K562 (cell line): Measurements from ENCODE around the gene UBE2S. TPM values are rescaled to one million over a fixed set of nuclear protein-coding genes. Genes with fewer than 3 reads are reported as not detected.

Experiments
- BCLAF1 ChIP-seq, 2 experiments: fragments of 450-650 bp in 1 of 2; IDR thresholded peaks; 2 replicates each; pipeline ENCODE4 v1.6.1; 2011 to 2017; ENCODE audit warnings: low read depth in 2 of 2, antibody characterized with exemption in 1 of 2, borderline replicate concordance in 1 of 2, low read length in 1 of 2, mild to moderate bottlenecking in 1 of 2, mixed read lengths in 1 of 2; ENCODE audit not compliant: control insufficient read depth in 1 of 2
- BCOR ChIP-seq: fragments of 450-650 bp; IDR thresholded peaks from 2 replicates; pipeline ENCODE4 v1.6.1; 2016
- CHCHD3 ChIP-seq: fragments of 250-450 bp; sonication (Bioruptor Pico); IDR thresholded peaks from 2 replicates; pipeline ENCODE4 v2.1.2; 2022; ENCODE audit warnings: mild to moderate bottlenecking
- ETV1 ChIP-seq: fragments of 450-650 bp; conservative IDR thresholded peaks from 2 replicates; pipeline ENCODE4 v1.6.1; 2016; ENCODE audit warnings: missing genetic modification characterization, control low read depth, low read depth, missing compliant biosample characterization
- HDAC1 ChIP-seq, 2 experiments: fragments of 450-650 bp; IDR thresholded peaks; 2 replicates each; pipeline ENCODE4 v1.6.1; 2016 to 2017; ENCODE audit warnings: inconsistent platforms in 1 of 2, mild to moderate bottlenecking in 1 of 2, moderate library complexity in 1 of 2
- HDAC2 ChIP-seq: fragments of 450-650 bp; IDR thresholded peaks from 2 replicates; pipeline ENCODE4 v1.6.1; 2016; ENCODE audit warnings: mild to moderate bottlenecking
- HDAC8 ChIP-seq: fragments of 450-650 bp; IDR thresholded peaks from 2 replicates; pipeline ENCODE4 v1.6.1; 2016; ENCODE audit warnings: mild to moderate bottlenecking, missing genetic modification characterization, moderate library complexity, missing compliant biosample characterization
- JUN ChIP-seq, 2 experiments: sonication (generic) in 1 of 2; formaldehyde crosslinking in 1 of 2; IDR thresholded peaks; 2 replicates each; pipeline versions ENCODE4 v1.6.1 to v1.8.0; 2012 to 2022; ENCODE audit warnings: borderline replicate concordance in 2 of 2, mild to moderate bottlenecking in 2 of 2, improper control_type of control experiment in 1 of 2, low read depth in 1 of 2, low read length in 1 of 2, missing genetic modification reagents in 1 of 2
- KLF13 ChIP-seq: fragments of 450-650 bp; IDR thresholded peaks from 2 replicates; pipeline ENCODE4 v1.6.1; 2016; ENCODE audit warnings: missing genetic modification characterization, low read depth, mild to moderate bottlenecking, missing compliant biosample characterization, moderate library complexity, borderline replicate concordance
- MEF2D ChIP-seq: conservative IDR thresholded peaks from 2 replicates; pipeline ENCODE4 v1.6.1; 2016; ENCODE audit warnings: low read depth, missing genetic modification characterization, missing compliant biosample characterization
- PKNOX1 ChIP-seq: fragments of 450-650 bp; IDR thresholded peaks from 2 replicates; pipeline ENCODE4 v1.6.1; 2016
- SIN3A ChIP-seq, 2 experiments: fragments of 150-350 bp in 1 of 2; IDR thresholded peaks; 2 replicates each; pipeline ENCODE4 v1.6.1; 2011 to 2016; ENCODE audit warnings: borderline replicate concordance in 2 of 2, low read depth in 2 of 2, low read length in 2 of 2, mild to moderate bottlenecking in 2 of 2, moderate library complexity in 2 of 2; ENCODE audit not compliant: control insufficient read depth in 1 of 2
- SMARCA5 ChIP-seq: fragments of 450-650 bp; IDR thresholded peaks from 2 replicates; pipeline ENCODE4 v1.6.1; 2016
- SP1 ChIP-seq: sonication (generic); formaldehyde crosslinking; IDR thresholded peaks from 2 replicates; pipeline ENCODE4 v1.8.1; 2022; ENCODE audit warnings: mild to moderate bottlenecking, missing genetic modification reagents
- SUPT5H ChIP-seq: fragments of 450-650 bp; IDR thresholded peaks from 2 replicates; pipeline ENCODE4 v1.6.1; 2016
- TCF7L2 ChIP-seq: fragments of 150-350 bp; IDR thresholded peaks from 2 replicates; pipeline ENCODE4 v1.6.1; 2016; ENCODE audit warnings: low read depth, mild to moderate bottlenecking, low read length, moderate library complexity
- WHSC1 ChIP-seq: IDR thresholded peaks from one replicate; pipeline ENCODE4 v1.6.1; 2012; ENCODE audit warnings: low read length, control low read depth, inconsistent platforms
- ZBTB7A ChIP-seq: IDR thresholded peaks from 2 replicates; pipeline ENCODE4 v1.6.1; 2011; ENCODE audit warnings: low read depth, mild to moderate bottlenecking, low read length, moderate library complexity, borderline replicate concordance; ENCODE audit not compliant: control insufficient read depth
- ZNF695 ChIP-seq: fragments of 450-650 bp; formaldehyde crosslinking; IDR thresholded peaks from 2 replicates; pipeline ENCODE4 v1.4.0; 2020; ENCODE audit warnings: mild to moderate bottlenecking, moderate library complexity
- ZNF766 ChIP-seq: fragments of 200-800 bp; sonication (Bioruptor generic); conservative IDR thresholded peaks from 2 replicates; pipeline ENCODE4 v1.6.1; 2016; ENCODE audit warnings: missing genetic modification characterization, missing compliant biosample characterization
- polyA plus RNA-seq, 8 experiments: library from polyadenylated mRNA; depleted of rRNA in 4 of 8; stranded (reverse) in 5 of 8; unstranded in 3 of 8; fragments of >200 nt; fragmentation: Nextera tagmentation in 2 of 8; fragmentation: Illumina TruSeq in 1 of 8; extraction: Ambion mirVana in 2 of 8; extraction: Trizol in 1 of 8; gene quantifications; 2 replicates each; pipeline versions ENCODE4 v1.2.1 to v1.2.3, GENCODE V29; 2011 to 2014; ENCODE audit warnings: inconsistent platforms in 1 of 8, missing spikeins in 1 of 8
- total RNA-seq, 7 experiments: library from RNA; depleted of rRNA in 6 of 7; stranded (reverse); fragments of >200 nt in 6 of 7; fragmentation: Illumina TruSeq in 2 of 7; extraction: Trizol in 2 of 7; gene quantifications; 2 replicates each; pipeline versions ENCODE4 v1.2.1 to v1.2.3, GENCODE V29; 2011 to 2021; ENCODE audit warnings: low replicate concordance in 1 of 7
- TF ChIP-seq, protein P1 (sequence below): fragments of 450-650 bp; IDR thresholded peaks from 2 replicates; pipeline ENCODE4 v1.6.1; 2018; ENCODE audit warnings: mild to moderate bottlenecking, low read depth; ENCODE audit not compliant: partially characterized antibody

The UBE2S gene
- total and polyA plus RNA-seq, 9 of the 15 experiments (the other 6 are each of a cell fraction or from before 2014, with no cell fraction given): 1.5 to 1,305 (median 157) TPM

DNA sequence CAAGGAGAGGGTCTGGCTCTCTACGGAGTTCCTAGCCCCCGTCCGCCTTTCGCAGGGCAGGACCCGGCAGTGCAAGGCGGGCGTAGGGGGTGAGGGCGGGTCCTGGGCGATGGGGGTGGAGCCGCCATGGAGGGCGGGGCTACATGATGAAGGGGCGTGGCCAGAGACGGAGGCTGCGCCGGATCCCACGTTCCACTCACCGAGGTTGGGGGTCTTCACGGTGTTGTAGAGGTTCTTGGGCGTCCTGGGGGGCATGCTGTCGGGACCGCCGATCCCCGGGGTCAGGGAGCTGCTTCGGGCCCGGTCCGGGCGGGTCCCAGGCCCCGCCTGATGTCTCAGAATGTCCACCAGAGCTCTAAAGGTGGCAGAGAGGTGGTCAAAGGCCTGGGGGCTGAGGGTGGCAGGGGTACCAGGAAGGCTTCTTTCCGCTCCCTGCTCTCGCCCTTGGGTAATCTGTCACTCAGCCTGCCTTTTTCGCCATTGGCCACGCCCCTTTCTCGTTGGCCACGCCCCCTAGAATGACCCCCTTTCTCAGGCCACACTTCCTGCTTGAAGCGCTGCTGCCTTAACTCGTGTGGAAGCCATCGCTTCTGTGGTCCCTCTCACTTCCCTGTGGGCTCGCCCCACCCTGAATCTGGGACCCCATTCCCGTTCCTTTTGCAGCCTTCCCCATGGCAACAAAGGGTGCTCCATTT lies 33.0 kb upstream of the UBE2S start (continued):
- TF ChIP-seq ZNF695 (CRISPR knock-in tag) (no peak), HDAC2 (no peak), BCOR (0 out of 2 replicates have a peak, but pooled peaks have one; percentile 7), ZBTB7A (peak; percentile 87; the same call in 1 of the 2 replicates), SUPT5H (peak; percentile 67; the same call in 1 of the 2 replicates), BCLAF1 (IDR thresholded peaks at IDR 0.05; ENCODE audit: borderline replicate concordance in 1 of 2, control insufficient read depth in 1 of 2, low read depth in 2 of 2, low read length in 1 of 2) (no peak), MEF2D (tag) (no peak), HDAC8 (no peak), CHCHD3 (CRISPR knock-in tag) (no peak), PKNOX1 (peak; percentile 95), SMARCA5 (no peak), JUN (IDR thresholded peaks at IDR 0.05; ENCODE audit: borderline replicate concordance, low read depth, low read length) (no peak), JUN (CRISPR knock-in tag; IDR thresholded peaks at IDR 0.05; ENCODE audit: borderline replicate concordance) (0 out of 2 replicates have a peak, but pooled peaks have one; percentile 42), SIN3A (IDR thresholded peaks at IDR 0.05; ENCODE audit: borderline replicate concordance in 2 of 2, control insufficient read depth in 1 of 2, low read depth in 2 of 2, low read length in 2 of 2) (no peak), KLF13 (tag) (no peak), TCF7L2 (no peak), ETV1 (tag) (no peak; the same call in 1 of the 2 replicates), WHSC1 (no peak), ZNF766 (CRISPR knock-in tag) (no peak), SP1 (CRISPR knock-in tag) (peak; percentile 87), HDAC1 (IDR thresholded peaks at IDR 0.05) (0 out of 4 replicates have a peak, but pooled peaks of 1 of the 2 experiments have one; percentile 17)
- TF ChIP-seq, protein P1, sequence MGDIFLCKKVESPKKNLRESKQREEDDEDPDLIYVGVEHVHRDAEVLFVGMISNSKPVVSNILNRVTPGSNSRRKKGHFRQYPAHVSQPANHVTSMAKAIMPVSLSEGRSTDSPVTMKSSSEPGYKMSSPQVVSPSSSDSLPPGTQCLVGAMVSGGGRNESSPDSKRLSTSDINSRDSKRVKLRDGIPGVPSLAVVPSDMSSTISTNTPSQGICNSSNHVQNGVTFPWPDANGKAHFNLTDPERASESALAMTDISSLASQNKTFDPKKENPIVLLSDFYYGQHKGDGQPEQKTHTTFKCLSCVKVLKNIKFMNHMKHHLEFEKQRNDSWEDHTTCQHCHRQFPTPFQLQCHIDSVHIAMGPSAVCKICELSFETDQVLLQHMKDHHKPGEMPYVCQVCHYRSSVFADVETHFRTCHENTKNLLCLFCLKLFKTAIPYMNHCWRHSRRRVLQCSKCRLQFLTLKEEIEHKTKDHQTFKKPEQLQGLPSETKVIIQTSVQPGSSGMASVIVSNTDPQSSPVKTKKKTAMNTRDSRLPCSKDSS: peak; percentile 9
